Cardiac muscle cell (in vitro differentiated cells and primary cell): ENCODE results near the gene SYCP2. TPM values are rescaled to one million over a fixed set of nuclear protein-coding genes. Genes with fewer than 3 reads are reported as not detected.

Experiments used
- DNase-seq, 2 donors: peaks; one replicate each; pipeline versions ENCODE4 v3.0.0 to v3.0.0-alpha.2; 2010 to 2017; ENCODE audit warnings: low read depth in 1 of 2, low spot score in 1 of 2
- H3K27ac ChIP-seq: fragments of 200-600 bp; sonication (generic); 2 replicates; pipeline ENCODE4 v1.5.1; 2016
- H3K27me3 ChIP-seq: fragments of 200-600 bp; sonication (generic); 2 replicates; pipeline ENCODE4 v1.6.0; 2016; ENCODE audit warnings: control low read depth
- H3K36me3 ChIP-seq: fragments of 200-600 bp; sonication (generic); 2 replicates; pipeline ENCODE4 v1.5.1; 2016; ENCODE audit warnings: control low read depth
- H3K4me1 ChIP-seq: fragments of 200-600 bp; sonication (generic); 2 replicates; pipeline ENCODE4 v1.8.1; 2017; ENCODE audit warnings: low read depth, mild to moderate bottlenecking, mixed run types
- H3K4me3 ChIP-seq: fragments of 200-600 bp; sonication (generic); 2 replicates; pipeline ENCODE4 v1.5.1; 2016; ENCODE audit warnings: mild to moderate bottlenecking
- H3K9me3 ChIP-seq: fragments of 200-600 bp; sonication (generic); 2 replicates; pipeline ENCODE4 v1.5.1; 2017; ENCODE audit warnings: low read depth, mild to moderate bottlenecking, control low read depth
- CTCF ChIP-seq: IDR thresholded peaks from 2 replicates; pipeline ENCODE4 v1.5.1; 2012; ENCODE audit warnings: low read depth, mild to moderate bottlenecking, low read length
- polyA plus RNA-seq: library from polyadenylated mRNA; unstranded; fragments of >200 nt; fragmentation: Nextera tagmentation; extraction: Ambion mirVana; gene quantifications from 2 replicates; pipeline ENCODE4 v1.2.1, GENCODE V29; 2016
- total RNA-seq: library from RNA; depleted of rRNA; stranded (reverse); fragments of >200 nt; gene quantifications from 2 replicates; pipeline ENCODE4 v1.2.3, GENCODE V29; 2016

The SYCP2 gene
- total and polyA plus RNA-seq, 2 experiments from 2014 or later = 0.60 TPM; not detected in 1

GRCh38 chr20:59848182-59848581, 85.3 kb downstream of the SYCP2 start:
- no peaks in the 10 kb centered on the region for H3K36me3 ChIP-seq
- no peaks in the 10 kb centered on the region for H3K27me3 ChIP-seq
- H3K4me1 ChIP-seq = no peaks in the 10 kb centered on the region
- no peak for DNase-seq
- TF ChIP-seq CTCF = no peak
- H3K27ac ChIP-seq = no peak overlapping the region
- H3K9me3 ChIP-seq = peaks cover 3% of the 10 kb centered on the region
- H3K4me3 ChIP-seq = no peak overlapping the region

GRCh38 chr20:59845472-59845871, 88.0 kb downstream of the SYCP2 start:
- H3K4me1 ChIP-seq = no peaks in the 10 kb centered on the region
- no peak overlapping the region for H3K4me3 ChIP-seq
- no peak for TF ChIP-seq CTCF
- H3K27me3 ChIP-seq = no peaks in the 10 kb centered on the region
- no peak overlapping the region for H3K27ac ChIP-seq
- no peak for DNase-seq
- H3K36me3 ChIP-seq = no peaks in the 10 kb centered on the region
- peaks cover 3% of the 10 kb centered on the region for H3K9me3 ChIP-seq

DNA sequence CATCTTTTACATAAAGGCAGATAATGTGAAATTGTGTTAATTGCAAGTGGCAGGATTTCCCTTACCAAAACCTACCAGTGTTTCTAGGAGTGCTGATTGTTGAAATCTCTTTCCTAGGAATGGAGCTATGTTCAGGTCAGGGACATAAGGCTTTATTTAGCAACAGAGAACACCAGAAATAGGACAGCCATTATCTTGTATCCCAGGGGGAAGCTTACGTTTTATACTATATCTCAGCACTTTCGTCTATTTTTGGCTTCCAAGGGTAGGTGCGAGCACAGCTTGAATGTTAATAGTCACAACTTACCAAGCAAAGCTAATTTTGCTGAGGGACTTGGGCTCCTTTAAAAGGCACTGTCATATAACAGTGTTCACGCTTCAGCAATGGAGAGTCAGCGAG, 94.0 kb downstream of the SYCP2 start:
- H3K36me3 ChIP-seq = no peaks in the 10 kb centered on the region
- peak overlapping the region; percentile 26 for H3K27ac ChIP-seq
- no peaks in the 10 kb centered on the region for H3K4me1 ChIP-seq
- H3K9me3 ChIP-seq = no peaks in the 10 kb centered on the region
- no peaks in the 10 kb centered on the region for H3K27me3 ChIP-seq
- TF ChIP-seq CTCF = no peak
- H3K4me3 ChIP-seq = peak overlapping the region; percentile 12
- peak in 1 of 2 donors; percentile 48 for DNase-seq

GRCh38 chr20:59837623-59838394, 95.6 kb downstream of the SYCP2 start:
- no peak for DNase-seq
- no peaks in the 10 kb centered on the region for H3K9me3 ChIP-seq
- TF ChIP-seq CTCF = no peak
- no peak overlapping the region for H3K27ac ChIP-seq
- H3K27me3 ChIP-seq = no peaks in the 10 kb centered on the region
- peak overlapping the region; percentile 33 for H3K4me3 ChIP-seq
- H3K4me1 ChIP-seq = no peaks in the 10 kb centered on the region
- H3K36me3 ChIP-seq = no peaks in the 10 kb centered on the region

DNA sequence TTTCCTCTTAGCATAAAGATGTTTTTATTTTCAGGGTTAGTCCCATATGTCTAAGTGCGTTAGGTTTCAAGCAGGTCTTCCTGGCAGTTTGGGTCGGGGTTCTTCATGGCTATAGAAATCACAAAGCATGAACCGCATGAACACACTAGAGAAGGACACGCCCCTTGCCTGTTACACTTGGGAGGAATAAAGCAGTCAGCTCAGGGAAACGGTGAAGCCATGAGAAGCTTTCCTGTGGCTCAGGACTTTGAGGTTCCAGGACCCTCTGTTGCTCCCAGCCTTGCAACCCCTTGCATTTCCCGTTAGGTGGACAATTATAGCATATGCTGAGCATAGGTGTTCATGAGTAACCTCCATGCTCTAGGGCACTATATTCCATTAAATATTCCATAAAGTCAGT, 96.7 kb downstream of the SYCP2 start:
- no peak for TF ChIP-seq CTCF
- Histone ChIP-seq H3K9me3 (no peaks in the 10 kb centered on the region), H3K27me3 (no peaks in the 10 kb centered on the region), H3K27ac (no peak overlapping the region), H3K4me3 (peak overlapping the region; percentile 33), H3K36me3 (no peaks in the 10 kb centered on the region), H3K4me1 (no peaks in the 10 kb centered on the region)
- DNase-seq = peak in 1 of 2 donors; percentile 17
